Osteocyte (in vitro differentiated cells): ENCODE data around the gene FAAH2. TPM values are rescaled to one million over a fixed set of nuclear protein-coding genes. Genes with fewer than 3 reads are reported as not detected.

ENCODE experiments used
- DNase-seq: peaks from one replicate; pipeline ENCODE4 v3.0.0; 2021; ENCODE audit warnings: mixed read lengths; ENCODE audit not compliant: unreplicated experiment; ENCODE audit errors: extremely low spot score
- H3K27ac Mint-ChIP-seq: one replicate; pipeline ENCODE4 v1.8.0; 2021; ENCODE audit warnings: mild to moderate bottlenecking, mixed read lengths; ENCODE audit not compliant: unreplicated experiment
- H3K27me3 Mint-ChIP-seq: one replicate; pipeline ENCODE4 v1.8.0; 2021; ENCODE audit warnings: mixed read lengths; ENCODE audit not compliant: unreplicated experiment
- H3K36me3 Mint-ChIP-seq: one replicate; pipeline ENCODE4 v1.8.0; 2021; ENCODE audit warnings: mixed read lengths; ENCODE audit not compliant: unreplicated experiment
- H3K4me1 Mint-ChIP-seq: one replicate; pipeline ENCODE4 v1.8.0; 2021; ENCODE audit warnings: mixed read lengths; ENCODE audit not compliant: unreplicated experiment
- H3K4me3 Mint-ChIP-seq: one replicate; pipeline ENCODE4 v1.8.0; 2021; ENCODE audit warnings: mild to moderate bottlenecking, moderate library complexity, mixed read lengths; ENCODE audit not compliant: unreplicated experiment
- H3K9me3 Mint-ChIP-seq: one replicate; pipeline ENCODE4 v1.8.0; 2021; ENCODE audit warnings: mixed read lengths; ENCODE audit not compliant: unreplicated experiment
- CTCF ChIP-seq: fragments of 200-600 bp; sonication (generic); IDR thresholded peaks from 2 replicates; pipeline ENCODE4 v1.5.0; 2021; ENCODE audit warnings: antibody characterized with exemption, mild to moderate bottlenecking, moderate library complexity
- total RNA-seq: library from RNA; stranded (reverse); gene quantifications from 2 replicates; pipeline ENCODE4 v1.2.1, GENCODE V29; 2021

FAAH2 gene
- total RNA-seq, 1 donor from 2014 or later, result 0.30 TPM

GRCh38 chrX:57422289-57422688 lies 135.8 kb downstream of the FAAH2 start:
- peaks cover 34% of the 10 kb centered on the region for H3K9me3 Mint-ChIP-seq

GRCh38 chrX:57422790-57423189 lies 136.3 kb downstream of the FAAH2 start:
- peaks cover 2% of the 10 kb centered on the region for H3K36me3 Mint-ChIP-seq
- DNase-seq, result no peak
- peaks cover 39% of the 10 kb centered on the region for H3K9me3 Mint-ChIP-seq
- H3K4me1 Mint-ChIP-seq, result no peaks in the 10 kb centered on the region
- TF ChIP-seq CTCF, result no peak
- no peak overlapping the region for H3K4me3 Mint-ChIP-seq
- H3K27ac Mint-ChIP-seq, result no peak overlapping the region
- H3K27me3 Mint-ChIP-seq, result no peaks in the 10 kb centered on the region

More at GRCh38 chrX:57422289-57422688, 135.8 kb downstream of the FAAH2 start:
- H3K4me1 Mint-ChIP-seq, result no peaks in the 10 kb centered on the region
- no peaks in the 10 kb centered on the region for H3K27me3 Mint-ChIP-seq
- no peak overlapping the region for H3K27ac Mint-ChIP-seq
- H3K4me3 Mint-ChIP-seq, result no peak overlapping the region
- no peak for TF ChIP-seq CTCF
- peaks cover 2% of the 10 kb centered on the region for H3K36me3 Mint-ChIP-seq
- no peak for DNase-seq

- no peak for TF ChIP-seq CTCF
- Mint-ChIP-seq H3K27ac (no peak overlapping the region), H3K4me3 (no peak overlapping the region), H3K27me3 (no peaks in the 10 kb centered on the region), H3K4me1 (no peaks in the 10 kb centered on the region), H3K9me3 (peaks cover 48% of the 10 kb centered on the region), H3K36me3 (no peaks in the 10 kb centered on the region)
- no peak for DNase-seq
Observed at GRCh38 chrX:57445076-57445475, 158.6 kb downstream of the FAAH2 start.

- no peak overlapping the region for H3K4me3 Mint-ChIP-seq
- peaks cover 43% of the 10 kb centered on the region for H3K9me3 Mint-ChIP-seq
- no peak for TF ChIP-seq CTCF
- H3K27me3 Mint-ChIP-seq, result no peaks in the 10 kb centered on the region
- no peaks in the 10 kb centered on the region for H3K36me3 Mint-ChIP-seq
- H3K4me1 Mint-ChIP-seq, result no peaks in the 10 kb centered on the region
- no peak for DNase-seq
- no peak overlapping the region for H3K27ac Mint-ChIP-seq
Observed at GRCh38 chrX:57445832-57446231, 159.3 kb downstream of the FAAH2 start.

GRCh38 chrX:57447856-57448255 lies 161.3 kb downstream of the FAAH2 start:
- H3K4me3 Mint-ChIP-seq, result no peak overlapping the region
- no peaks in the 10 kb centered on the region for H3K27me3 Mint-ChIP-seq
- no peaks in the 10 kb centered on the region for H3K4me1 Mint-ChIP-seq
- peaks cover 41% of the 10 kb centered on the region for H3K9me3 Mint-ChIP-seq
- no peaks in the 10 kb centered on the region for H3K36me3 Mint-ChIP-seq
- H3K27ac Mint-ChIP-seq, result no peak overlapping the region
- TF ChIP-seq CTCF, result no peak
- DNase-seq, result no peak
